K562 (cell line): ENCODE results near the gene TERC. TPM values are rescaled to one million over a fixed set of nuclear protein-coding genes. Genes with fewer than 3 reads are reported as not detected.

Experiments used
- CCAR2 ChIP-seq: fragments of 200-400 bp; formaldehyde crosslinking; IDR thresholded peaks from 2 replicates; pipeline ENCODE4 v1.6.1; 2017; ENCODE audit warnings: mild to moderate bottlenecking, low read depth, low read length
- COPS2 ChIP-seq: fragments of 450-650 bp; conservative IDR thresholded peaks from 2 replicates; pipeline ENCODE4 v1.6.1; 2016; ENCODE audit warnings: mild to moderate bottlenecking, moderate library complexity
- CTBP1 ChIP-seq: fragments of 450-650 bp; IDR thresholded peaks from 2 replicates; pipeline ENCODE4 v1.6.1; 2016; ENCODE audit warnings: borderline replicate concordance
- DPF2 ChIP-seq: fragments of 450-650 bp; IDR thresholded peaks from 2 replicates; pipeline ENCODE4 v1.6.1; 2016
- ETS2 ChIP-seq: IDR thresholded peaks from 2 replicates; pipeline ENCODE4 v1.6.1; 2016; ENCODE audit warnings: borderline replicate concordance, missing genetic modification characterization, mild to moderate bottlenecking, moderate library complexity, missing compliant biosample characterization; ENCODE audit not compliant: poor library complexity, severe bottlenecking
- MTA1 ChIP-seq: fragments of 450-650 bp; IDR thresholded peaks from 2 replicates; pipeline ENCODE4 v1.6.1; 2017; ENCODE audit warnings: borderline replicate concordance
- NCOR1 ChIP-seq: fragments of 450-650 bp; IDR thresholded peaks from 2 replicates; pipeline ENCODE4 v1.6.1; 2016; ENCODE audit warnings: mild to moderate bottlenecking, moderate library complexity
- POLR2H ChIP-seq: IDR thresholded peaks from 2 replicates; pipeline ENCODE4 v1.6.1; 2016; ENCODE audit warnings: missing genetic modification characterization, low read depth, mild to moderate bottlenecking, control low read depth, missing compliant biosample characterization, moderate library complexity
- RHOXF2B ChIP-seq: fragments of 250-450 bp; sonication (Bioruptor Pico); conservative IDR thresholded peaks from 2 replicates; pipeline ENCODE4 v1.5.1; 2021
- U2AF2 ChIP-seq: fragments of 200-400 bp; formaldehyde crosslinking; optimal IDR thresholded peaks from 2 replicates; pipeline ENCODE3; 2017; ENCODE audit warnings: low read depth, mild to moderate bottlenecking, low read length
- ZKSCAN3 ChIP-seq: fragments of 250-450 bp; sonication (Bioruptor Pico); IDR thresholded peaks from 2 replicates; pipeline ENCODE4 v1.4.0; 2020
- ZKSCAN8 ChIP-seq: fragments of 200-800 bp; sonication (Bioruptor generic); IDR thresholded peaks from 2 replicates; pipeline ENCODE4 v1.6.1; 2016; ENCODE audit warnings: missing genetic modification characterization, missing compliant biosample characterization
- polyA plus RNA-seq, 8 experiments: library from polyadenylated mRNA; depleted of rRNA in 4 of 8; stranded (reverse) in 5 of 8; unstranded in 3 of 8; fragments of >200 nt; fragmentation: Nextera tagmentation in 2 of 8; fragmentation: Illumina TruSeq in 1 of 8; extraction: Ambion mirVana in 2 of 8; extraction: Trizol in 1 of 8; gene quantifications; 2 replicates each; pipeline versions ENCODE4 v1.2.1 to v1.2.3, GENCODE V29; 2011 to 2014; ENCODE audit warnings: inconsistent platforms in 1 of 8, missing spikeins in 1 of 8
- total RNA-seq, 7 experiments: library from RNA; depleted of rRNA in 6 of 7; stranded (reverse); fragments of >200 nt in 6 of 7; fragmentation: Illumina TruSeq in 2 of 7; extraction: Trizol in 2 of 7; gene quantifications; 2 replicates each; pipeline versions ENCODE4 v1.2.1 to v1.2.3, GENCODE V29; 2011 to 2021; ENCODE audit warnings: low replicate concordance in 1 of 7
- TF ChIP-seq, protein P1 (sequence below): fragments of 250-450 bp; sonication (Bioruptor Pico); IDR thresholded peaks from 2 replicates; pipeline ENCODE4 v1.8.0; 2022; ENCODE audit warnings: moderate library complexity, mild to moderate bottlenecking, inconsistent platforms
- TF ChIP-seq, protein P2 (sequence below): fragments of 450-650 bp; formaldehyde crosslinking; conservative IDR thresholded peaks from 2 replicates; pipeline ENCODE4 v1.4.0; 2022; ENCODE audit warnings: mild to moderate bottlenecking, missing genetic modification characterization
- TF ChIP-seq, protein P3 (sequence below): fragments of 450-650 bp; IDR thresholded peaks from 2 replicates; pipeline ENCODE4 v1.7.0; 2016; ENCODE audit warnings: borderline replicate concordance
- TF ChIP-seq, protein P4 (sequence below): sonication (generic); formaldehyde crosslinking; IDR thresholded peaks from 2 replicates; pipeline ENCODE4 v1.8.0; 2023; ENCODE audit warnings: mild to moderate bottlenecking, missing genetic modification reagents

Gene TERC
- total and polyA plus RNA-seq, 9 of the 15 experiments (the other 6 are each of a cell fraction or from before 2014, with no cell fraction given) = 0.77 to 234 (median 27.9) TPM; not detected in 3

DNA sequence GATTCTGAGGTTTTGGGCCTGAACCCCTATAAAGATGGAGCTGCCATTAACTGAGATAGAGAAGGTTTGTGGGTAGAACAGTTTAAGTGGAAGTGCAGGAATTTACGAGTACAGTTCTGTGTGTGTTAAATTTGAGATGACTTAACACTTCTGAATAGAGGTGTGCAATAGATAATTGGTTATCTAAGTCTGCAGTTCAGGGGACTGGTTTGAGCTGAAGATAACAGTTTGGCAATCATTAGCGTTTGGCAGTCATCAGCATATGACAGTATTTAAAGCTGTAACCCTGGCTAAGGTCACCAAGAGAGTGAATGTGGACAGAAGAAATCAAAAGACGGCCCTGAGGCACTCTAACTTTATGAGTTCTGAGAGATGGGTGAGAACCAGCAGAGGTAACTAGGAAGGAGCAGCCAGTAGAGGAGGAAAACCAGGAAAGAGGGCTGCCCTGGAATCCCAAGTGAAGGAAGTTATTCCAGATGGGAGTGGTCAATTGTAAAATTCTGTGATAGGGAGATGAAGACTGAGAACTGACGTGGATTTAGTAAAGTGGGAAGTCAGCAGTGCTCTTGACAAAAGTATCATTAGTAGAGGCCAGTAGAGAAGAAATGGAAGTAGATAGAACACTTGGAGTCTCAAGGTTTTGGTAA is 16.5 kb upstream of the TERC start (continued):
- TF ChIP-seq RHOXF2B (CRISPR knock-in tag) (no peak), ZKSCAN8 (CRISPR knock-in tag) (no peak), CCAR2 (no peak), MTA1 (0 out of 2 replicates have a peak, but pooled peaks have one; percentile 48), DPF2 (peak; percentile 92), COPS2 (no peak), POLR2H (tag) (no peak), ETS2 (tag) (no peak), U2AF2 (no peak), ZKSCAN3 (CRISPR knock-in tag) (no peak), CTBP1 (peak; percentile 66), NCOR1 (peak; percentile 88)
- TF ChIP-seq, protein P1, sequence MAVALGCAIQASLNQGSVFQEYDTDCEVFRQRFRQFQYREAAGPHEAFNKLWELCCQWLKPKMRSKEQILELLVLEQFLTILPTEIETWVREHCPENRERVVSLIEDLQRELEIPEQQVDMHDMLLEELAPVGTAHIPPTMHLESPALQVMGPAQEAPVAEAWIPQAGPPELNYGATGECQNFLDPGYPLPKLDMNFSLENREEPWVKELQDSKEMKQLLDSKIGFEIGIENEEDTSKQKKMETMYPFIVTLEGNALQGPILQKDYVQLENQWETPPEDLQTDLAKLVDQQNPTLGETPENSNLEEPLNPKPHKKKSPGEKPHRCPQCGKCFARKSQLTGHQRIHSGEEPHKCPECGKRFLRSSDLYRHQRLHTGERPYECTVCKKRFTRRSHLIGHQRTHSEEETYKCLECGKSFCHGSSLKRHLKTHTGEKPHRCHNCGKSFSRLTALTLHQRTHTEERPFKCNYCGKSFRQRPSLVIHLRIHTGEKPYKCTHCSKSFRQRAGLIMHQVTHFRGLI (CRISPR knock-in tag) = no peak
- TF ChIP-seq, protein P2, sequence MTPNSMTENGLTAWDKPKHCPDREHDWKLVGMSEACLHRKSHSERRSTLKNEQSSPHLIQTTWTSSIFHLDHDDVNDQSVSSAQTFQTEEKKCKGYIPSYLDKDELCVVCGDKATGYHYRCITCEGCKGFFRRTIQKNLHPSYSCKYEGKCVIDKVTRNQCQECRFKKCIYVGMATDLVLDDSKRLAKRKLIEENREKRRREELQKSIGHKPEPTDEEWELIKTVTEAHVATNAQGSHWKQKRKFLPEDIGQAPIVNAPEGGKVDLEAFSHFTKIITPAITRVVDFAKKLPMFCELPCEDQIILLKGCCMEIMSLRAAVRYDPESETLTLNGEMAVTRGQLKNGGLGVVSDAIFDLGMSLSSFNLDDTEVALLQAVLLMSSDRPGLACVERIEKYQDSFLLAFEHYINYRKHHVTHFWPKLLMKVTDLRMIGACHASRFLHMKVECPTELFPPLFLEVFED (CRISPR knock-in tag) = no peak
- TF ChIP-seq, protein P3, sequence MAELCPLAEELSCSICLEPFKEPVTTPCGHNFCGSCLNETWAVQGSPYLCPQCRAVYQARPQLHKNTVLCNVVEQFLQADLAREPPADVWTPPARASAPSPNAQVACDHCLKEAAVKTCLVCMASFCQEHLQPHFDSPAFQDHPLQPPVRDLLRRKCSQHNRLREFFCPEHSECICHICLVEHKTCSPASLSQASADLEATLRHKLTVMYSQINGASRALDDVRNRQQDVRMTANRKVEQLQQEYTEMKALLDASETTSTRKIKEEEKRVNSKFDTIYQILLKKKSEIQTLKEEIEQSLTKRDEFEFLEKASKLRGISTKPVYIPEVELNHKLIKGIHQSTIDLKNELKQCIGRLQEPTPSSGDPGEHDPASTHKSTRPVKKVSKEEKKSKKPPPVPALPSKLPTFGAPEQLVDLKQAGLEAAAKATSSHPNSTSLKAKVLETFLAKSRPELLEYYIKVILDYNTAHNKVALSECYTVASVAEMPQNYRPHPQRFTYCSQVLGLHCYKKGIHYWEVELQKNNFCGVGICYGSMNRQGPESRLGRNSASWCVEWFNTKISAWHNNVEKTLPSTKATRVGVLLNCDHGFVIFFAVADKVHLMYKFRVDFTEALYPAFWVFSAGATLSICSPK = no peak
- TF ChIP-seq, protein P4, sequence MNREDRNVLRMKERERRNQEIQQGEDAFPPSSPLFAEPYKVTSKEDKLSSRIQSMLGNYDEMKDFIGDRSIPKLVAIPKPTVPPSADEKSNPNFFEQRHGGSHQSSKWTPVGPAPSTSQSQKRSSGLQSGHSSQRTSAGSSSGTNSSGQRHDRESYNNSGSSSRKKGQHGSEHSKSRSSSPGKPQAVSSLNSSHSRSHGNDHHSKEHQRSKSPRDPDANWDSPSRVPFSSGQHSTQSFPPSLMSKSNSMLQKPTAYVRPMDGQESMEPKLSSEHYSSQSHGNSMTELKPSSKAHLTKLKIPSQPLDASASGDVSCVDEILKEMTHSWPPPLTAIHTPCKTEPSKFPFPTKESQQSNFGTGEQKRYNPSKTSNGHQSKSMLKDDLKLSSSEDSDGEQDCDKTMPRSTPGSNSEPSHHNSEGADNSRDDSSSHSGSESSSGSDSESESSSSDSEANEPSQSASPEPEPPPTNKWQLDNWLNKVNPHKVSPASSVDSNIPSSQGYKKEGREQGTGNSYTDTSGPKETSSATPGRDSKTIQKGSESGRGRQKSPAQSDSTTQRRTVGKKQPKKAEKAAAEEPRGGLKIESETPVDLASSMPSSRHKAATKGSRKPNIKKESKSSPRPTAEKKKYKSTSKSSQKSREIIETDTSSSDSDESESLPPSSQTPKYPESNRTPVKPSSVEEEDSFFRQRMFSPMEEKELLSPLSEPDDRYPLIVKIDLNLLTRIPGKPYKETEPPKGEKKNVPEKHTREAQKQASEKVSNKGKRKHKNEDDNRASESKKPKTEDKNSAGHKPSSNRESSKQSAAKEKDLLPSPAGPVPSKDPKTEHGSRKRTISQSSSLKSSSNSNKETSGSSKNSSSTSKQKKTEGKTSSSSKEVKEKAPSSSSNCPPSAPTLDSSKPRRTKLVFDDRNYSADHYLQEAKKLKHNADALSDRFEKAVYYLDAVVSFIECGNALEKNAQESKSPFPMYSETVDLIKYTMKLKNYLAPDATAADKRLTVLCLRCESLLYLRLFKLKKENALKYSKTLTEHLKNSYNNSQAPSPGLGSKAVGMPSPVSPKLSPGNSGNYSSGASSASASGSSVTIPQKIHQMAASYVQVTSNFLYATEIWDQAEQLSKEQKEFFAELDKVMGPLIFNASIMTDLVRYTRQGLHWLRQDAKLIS = no peak
